Suppressor macrophage (primary cell): ENCODE results near the gene SSR4.
"Not testable (repeated sequence)": the region's sequence is repeated elsewhere in the genome, so short reads cannot be mapped to it uniquely, and the experiment has no call there.

Source experiments
- DNase-seq, 4 experiments: peaks; one replicate each; pipeline ENCODE4 v3.0.0-alpha.2; 2020 to 2022
- total RNA-seq, 17 experiments: gene quantifications; one replicate each; lab custom pipeline; 2026; ENCODE audit warnings: mixed read lengths in 6 of 17, inconsistent platforms in 3 of 17; lab: John Stamatoyannopoulos, UW

Gene SSR4
- 55.8 to 110 (median 82.4) reads per million in 17 experiments for total RNA-seq

DNA sequence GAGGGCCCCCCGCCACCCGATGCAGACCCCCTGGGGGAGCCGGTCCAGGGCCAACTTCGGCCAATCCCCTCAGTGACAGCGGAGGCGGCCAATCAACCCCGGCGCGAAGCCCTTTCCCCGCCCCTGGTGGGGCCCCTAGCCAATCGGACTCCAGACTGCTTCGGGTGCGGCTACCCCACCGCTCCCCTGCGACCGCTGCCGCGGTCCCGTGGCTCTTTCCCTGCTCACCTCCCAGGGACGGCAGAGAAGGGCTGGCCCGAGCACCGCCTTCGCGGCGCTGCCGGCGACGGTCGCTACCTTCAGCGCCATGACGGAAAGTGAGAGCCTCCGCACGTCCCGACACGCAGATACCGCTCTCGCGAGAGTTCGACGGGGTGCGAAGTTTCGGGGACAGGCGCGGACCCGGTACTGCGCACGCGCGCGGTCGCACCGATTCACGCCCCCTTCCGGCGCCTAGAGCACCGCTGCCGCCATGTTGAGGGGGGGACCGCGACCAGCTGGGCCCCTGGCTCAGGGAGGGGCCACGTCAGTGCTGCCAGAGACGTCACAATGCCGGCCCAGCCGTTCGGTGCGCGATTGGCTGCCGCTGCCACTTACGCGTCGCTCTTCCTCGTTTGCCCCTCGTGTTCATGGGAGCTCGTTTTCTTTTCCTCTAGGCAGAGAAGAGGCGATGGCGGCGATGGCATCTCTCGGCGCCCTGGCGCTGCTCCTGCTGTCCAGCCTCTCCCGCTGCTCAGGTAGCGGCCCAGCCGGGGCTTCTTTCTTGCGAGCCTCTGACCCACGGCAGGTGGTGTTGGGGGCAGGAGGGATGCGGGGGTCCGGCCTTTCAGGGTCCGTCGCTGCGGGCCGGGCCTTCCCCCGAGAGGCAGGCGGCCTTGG, at the start of gene SSR4, which contains the start of gene IDH3G:
Gene SSR4 (plus strand): TSS at position 651 of the 879 bp plus-strand sequence. CDS start 20 bp downstream, at position 671.
Gene IDH3G (minus strand): TSS at position 358 of the 879 bp plus-strand sequence. CDS start 49 bp downstream, at position 309.
- DNase-seq: peak; percentile 95 to 97 (median 96)

GRCh38 chrX:153745067-153745433, 49.4 kb upstream of the SSR4 start:
- peak in 1 of 4 experiments; percentile 16 for DNase-seq

DNA sequence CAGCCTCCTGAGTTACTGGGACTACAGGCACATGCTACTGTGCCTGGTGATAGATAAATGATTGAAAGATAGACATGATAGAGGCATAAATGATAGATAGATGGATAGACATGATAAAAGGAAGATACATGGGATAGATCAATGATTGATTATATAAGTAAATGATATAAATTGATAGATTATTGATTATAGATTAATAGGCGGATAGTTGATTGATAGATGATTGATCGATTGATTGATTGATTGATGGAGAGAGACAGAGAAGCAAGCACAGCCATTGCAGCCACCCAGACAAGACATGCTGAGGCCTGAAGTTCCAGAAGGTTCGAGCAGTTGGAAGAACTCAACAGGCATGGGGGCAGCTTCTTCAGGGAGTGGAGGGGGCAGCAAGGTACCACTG, 48.1 kb upstream of the SSR4 start:
- no peak for DNase-seq

- DNase-seq: not testable (repeated sequence)
These were observed 47.5 kb upstream of the SSR4 start for GRCh38 chrX:153746991-153747390.

- DNase-seq: not testable (repeated sequence)
These were observed 45.5 kb upstream of the SSR4 start for GRCh38 chrX:153749017-153749416.

DNA sequence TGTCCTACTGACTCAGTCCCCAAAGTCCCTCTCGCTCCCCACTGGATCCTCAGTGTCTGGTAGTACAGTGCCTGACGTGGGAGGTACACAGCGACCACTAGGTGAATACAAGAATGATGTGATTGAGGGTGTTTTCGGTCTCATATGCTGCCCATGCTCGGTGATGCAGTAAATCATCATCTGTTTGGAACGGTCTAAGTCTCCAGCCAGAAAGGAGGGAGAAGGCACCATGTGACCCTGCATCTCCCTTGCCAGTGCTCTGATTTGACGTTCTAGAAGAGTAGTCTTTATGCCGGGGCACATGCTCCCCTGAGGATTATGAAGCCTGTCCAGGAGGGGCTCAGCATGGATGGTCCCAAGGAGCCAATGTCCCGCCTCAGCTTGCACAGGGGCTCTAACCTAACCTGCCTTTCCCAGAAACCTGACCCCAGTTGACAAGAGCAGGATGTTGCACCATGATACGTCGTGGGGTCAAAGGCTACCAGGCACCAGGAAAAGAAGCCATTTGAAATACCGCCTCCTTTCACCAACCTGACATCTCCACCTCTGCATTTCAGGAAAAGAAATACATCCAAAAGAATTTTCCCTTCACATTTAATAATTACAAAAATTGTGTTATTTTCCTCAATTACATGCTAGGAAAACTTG, 44.2 kb upstream of the SSR4 start:
- DNase-seq: no peak

DNA sequence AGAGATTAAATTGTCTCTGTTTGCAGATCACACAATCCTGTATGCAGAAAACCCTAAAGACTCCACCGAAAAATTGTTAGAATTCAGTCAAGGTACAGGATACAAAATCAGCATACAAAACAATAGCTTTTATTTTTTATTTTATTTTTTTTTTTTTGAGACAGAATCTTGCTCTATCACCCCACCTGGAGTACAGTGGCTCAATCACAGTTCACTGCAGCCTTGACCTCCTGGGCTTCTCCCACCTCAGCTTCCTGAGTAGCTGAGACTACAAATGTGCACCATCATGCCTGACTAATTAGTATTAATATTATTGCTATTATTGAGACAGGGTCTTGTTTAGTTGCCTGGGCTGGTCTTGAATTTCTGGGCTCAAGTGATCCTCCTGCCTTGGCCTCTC, 39.3 kb upstream of the SSR4 start:
- no peak for DNase-seq

- no peak for DNase-seq
These were observed 32.6 kb upstream of the SSR4 start for GRCh38 chrX:153761863-153762262.

GRCh38 chrX:153762626-153763173, 31.8 kb upstream of the SSR4 start:
- DNase-seq: no peak

GRCh38 chrX:153763298-153763932, 31.1 kb upstream of the SSR4 start:
- no peak for DNase-seq

DNA sequence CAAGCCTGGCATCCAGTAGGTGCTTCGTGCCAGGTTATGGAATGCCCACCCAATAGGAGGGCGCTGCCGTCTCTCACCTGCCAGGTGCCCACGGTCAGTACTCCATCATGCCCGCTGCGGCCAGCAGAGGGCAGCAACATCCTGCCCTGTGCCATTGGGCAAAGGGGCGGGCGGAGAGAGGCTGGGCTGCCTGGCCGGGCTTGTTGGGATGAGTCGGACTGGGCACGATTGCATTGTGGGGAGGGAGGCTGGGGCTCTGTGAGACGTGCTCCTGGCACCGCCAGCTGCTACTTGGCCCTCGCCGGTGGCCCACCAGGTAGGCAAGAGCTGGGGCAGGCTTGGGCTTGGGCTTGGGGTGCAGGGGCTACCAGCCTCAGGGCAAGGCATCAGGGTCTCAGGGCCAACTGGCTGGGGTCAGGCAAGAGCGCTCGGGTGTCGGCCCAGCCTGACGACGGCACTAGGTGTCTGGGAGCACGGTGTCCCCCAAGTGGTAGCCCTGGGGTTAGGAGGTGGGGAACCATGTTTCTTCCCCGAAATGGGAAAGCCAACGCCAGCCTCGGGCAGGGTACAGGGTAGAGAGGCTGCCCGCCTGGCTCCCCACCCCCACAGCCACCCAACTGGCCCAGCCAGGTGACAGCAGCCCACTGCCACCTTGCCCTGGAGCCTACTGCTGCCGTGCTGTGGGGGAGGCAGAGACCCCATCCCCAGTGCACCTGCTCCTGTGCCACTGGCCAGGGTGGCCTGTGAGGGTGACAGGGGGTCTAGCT, 30.3 kb upstream of the SSR4 start, which contains the start of gene PLXNB3:
Gene PLXNB3 (plus strand): TSS at position 261 of the 767 bp plus-strand sequence. CDS start 1,287 bp downstream, outside the sequence.
- peak; percentile 77 to 87 (median 80) for DNase-seq

DNA sequence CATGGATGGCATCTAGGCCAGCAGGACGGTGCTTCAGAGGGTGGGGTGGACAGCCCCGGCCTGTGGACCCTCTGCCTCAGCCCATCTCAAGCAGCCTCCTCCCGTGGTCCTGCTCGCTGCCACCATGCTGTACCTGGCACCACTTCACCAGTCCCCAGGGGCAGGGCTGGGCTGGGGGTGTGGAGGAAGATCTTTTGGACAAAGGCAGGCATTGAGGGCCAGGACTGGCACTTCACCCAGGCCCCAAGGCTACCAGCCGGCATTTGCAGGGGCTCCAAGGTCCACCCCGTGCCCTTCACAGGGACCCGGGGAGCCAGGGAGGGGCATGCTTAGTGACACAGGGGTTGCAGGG, 29.7 kb upstream of the SSR4 start:
- DNase-seq: no peak

GRCh38 chrX:153765138-153766079, 29.1 kb upstream of the SSR4 start:
- DNase-seq: peak in 1 of 4 experiments; percentile 6

DNA sequence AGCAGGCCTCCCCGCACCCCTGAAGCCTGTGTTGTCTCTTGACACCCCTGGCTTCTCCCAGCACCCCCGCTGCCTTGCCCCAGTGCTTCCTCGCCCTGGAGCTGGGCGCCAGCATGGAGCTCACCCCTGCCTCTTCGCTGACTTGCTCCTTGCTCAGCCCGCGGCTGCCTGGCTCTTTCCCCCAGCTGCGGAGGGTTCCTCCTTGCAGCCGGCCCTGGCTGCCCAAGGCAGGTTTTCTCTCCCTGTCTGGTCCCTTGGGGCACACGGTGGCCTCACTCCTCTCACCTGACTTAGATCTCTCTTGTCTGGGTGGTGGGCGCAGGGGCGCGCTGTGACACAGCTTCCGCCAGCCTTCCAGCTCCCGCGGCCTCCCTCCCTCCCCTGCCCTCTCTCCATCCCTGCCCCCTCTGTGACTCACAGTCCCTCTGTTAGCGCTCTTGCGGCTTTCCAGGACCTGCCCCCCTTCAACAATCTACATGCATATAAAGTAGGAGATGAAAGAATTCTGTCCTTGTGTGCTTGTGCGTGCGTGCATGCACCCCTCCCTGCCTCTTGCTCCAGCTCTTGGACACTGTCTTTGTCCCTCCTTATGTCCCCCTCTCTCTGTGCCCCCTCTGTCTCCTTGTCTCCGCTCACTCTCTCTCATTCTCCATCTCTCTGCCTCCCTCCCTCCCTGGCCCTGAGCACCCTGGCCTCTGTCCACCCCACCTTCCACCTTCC, 28.2 kb upstream of the SSR4 start:
- peak; percentile 26 to 65 (median 50) for DNase-seq

DNA sequence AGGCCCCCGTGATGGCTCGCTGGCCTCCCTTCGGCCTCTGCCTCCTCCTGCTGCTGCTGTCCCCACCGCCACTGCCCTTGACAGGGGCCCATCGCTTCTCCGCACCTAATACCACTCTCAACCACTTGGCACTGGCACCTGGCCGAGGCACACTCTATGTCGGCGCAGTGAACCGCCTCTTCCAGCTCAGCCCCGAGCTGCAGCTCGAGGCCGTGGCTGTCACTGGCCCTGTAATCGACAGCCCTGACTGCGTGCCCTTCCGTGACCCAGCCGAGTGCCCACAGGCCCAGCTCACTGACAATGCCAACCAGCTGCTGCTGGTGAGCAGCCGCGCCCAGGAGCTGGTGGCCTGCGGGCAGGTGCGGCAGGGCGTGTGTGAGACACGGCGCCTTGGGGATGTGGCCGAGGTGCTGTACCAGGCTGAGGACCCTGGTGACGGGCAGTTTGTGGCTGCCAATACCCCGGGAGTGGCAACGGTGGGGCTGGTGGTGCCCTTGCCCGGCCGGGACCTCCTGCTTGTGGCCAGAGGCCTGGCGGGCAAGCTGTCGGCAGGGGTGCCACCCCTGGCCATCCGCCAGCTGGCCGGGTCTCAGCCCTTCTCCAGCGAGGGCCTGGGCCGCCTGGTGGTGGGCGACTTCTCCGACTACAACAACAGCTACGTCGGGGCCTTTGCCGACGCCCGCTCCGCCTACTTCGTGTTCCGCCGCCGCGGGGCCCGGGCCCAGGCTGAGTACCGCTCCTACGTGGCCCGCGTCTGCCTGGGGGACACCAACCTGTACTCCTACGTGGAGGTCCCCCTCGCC, 27.4 kb upstream of the SSR4 start:
- DNase-seq: no peak

GRCh38 chrX:153767674-153768055, 26.8 kb upstream of the SSR4 start:
- no peak for DNase-seq

GRCh38 chrX:153768311-153769157, 25.9 kb upstream of the SSR4 start:
- peak in 1 of 4 experiments; percentile 21 for DNase-seq

DNA sequence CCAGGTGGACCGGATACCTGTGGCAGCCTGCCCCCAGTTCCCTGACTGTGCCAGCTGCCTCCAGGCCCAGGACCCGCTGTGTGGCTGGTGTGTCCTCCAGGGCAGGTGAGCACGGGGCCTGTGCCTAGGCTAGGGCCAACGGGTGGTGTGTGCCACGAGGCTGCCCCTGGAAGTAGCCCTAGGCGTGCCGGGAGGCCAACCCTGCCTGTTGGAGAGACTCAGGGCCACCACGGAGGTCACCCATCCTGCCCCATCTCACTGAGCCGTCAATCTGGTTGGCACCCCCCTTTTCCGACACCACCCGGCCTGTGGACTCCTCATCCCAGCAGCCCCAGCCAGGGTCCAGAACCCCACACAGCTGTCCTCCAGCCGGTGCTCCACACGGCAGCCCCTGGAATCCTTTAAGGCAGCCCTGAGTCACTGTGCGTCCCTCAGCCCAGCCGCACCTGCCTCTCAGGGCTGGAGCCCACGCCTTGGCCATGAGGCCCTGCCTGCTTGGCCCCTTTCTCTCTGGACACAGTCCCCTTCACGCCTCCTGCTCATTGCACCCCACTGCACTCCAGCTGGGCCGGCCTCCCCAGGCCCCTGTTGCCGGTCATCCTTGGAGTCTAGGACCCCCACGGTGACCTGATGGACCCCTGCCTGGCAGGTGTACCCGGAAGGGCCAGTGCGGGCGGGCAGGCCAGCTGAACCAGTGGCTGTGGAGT, 25.2 kb upstream of the SSR4 start:
- no peak for DNase-seq
